HEK293 (cell line): ENCODE results near the gene KCNIP2.

Source experiments
- CTCF ChIA-PET: fragments of 350-600 bp; formaldehyde crosslinking; extraction: SDS; loops from one replicate; lab custom pipeline; 2021; ENCODE audit warnings: antibody characterized with exemption; lab: Yijun Ruan, JAX
- POLR2A ChIA-PET: fragments of 300-600 bp; formaldehyde crosslinking; extraction: SDS; loops from one replicate; lab custom pipeline; 2020; ENCODE audit warnings: antibody characterized with exemption, inconsistent platforms; lab: Yijun Ruan, JAX
- H3K27ac ChIP-seq: fragments of 200-500 bp; sonication (Bioruptor generic); 2 replicates; pipeline ENCODE4 v1.5.1; 2014; ENCODE audit warnings: low read depth, low read length, control low read depth, inconsistent platforms; ENCODE audit errors: extremely low read depth
- H3K36me3 ChIP-seq, 2 experiments: fragments of 200-500 bp in 1 of 2; sonication (Bioruptor generic) in 1 of 2; 1 replicate in 1 of 2; 2 replicates in 1 of 2; pipeline ENCODE4 v1.5.1; 2014 to 2017; ENCODE audit warnings: inconsistent platforms in 2 of 2, low read length in 2 of 2; ENCODE audit not compliant: control insufficient read depth in 2 of 2, insufficient read depth in 1 of 2
- H3K4me1 ChIP-seq: fragments of 200-500 bp; sonication (Bioruptor generic); 2 replicates; pipeline ENCODE4 v1.5.1; 2014; ENCODE audit warnings: mild to moderate bottlenecking, low read length, inconsistent platforms; ENCODE audit not compliant: control insufficient read depth, insufficient read depth
- H3K4me3 ChIP-seq: 2 replicates; pipeline ENCODE4 v1.5.1; 2011; ENCODE audit warnings: low read depth, mild to moderate bottlenecking, control low read depth, low read length, moderate library complexity
- H3K9me3 ChIP-seq: fragments of 200-500 bp; sonication (Bioruptor generic); 2 replicates; pipeline ENCODE4 v1.5.1; 2014; ENCODE audit warnings: low read depth, low read length, inconsistent platforms; ENCODE audit not compliant: control insufficient read depth, insufficient read depth
- AEBP2 ChIP-seq: fragments of 450-650 bp; formaldehyde crosslinking; IDR thresholded peaks from 2 replicates; pipeline ENCODE4 v1.5.1; 2016; ENCODE audit warnings: missing biosample characterization, missing genetic modification characterization, borderline replicate concordance
- ELK4 ChIP-seq: IDR thresholded peaks from 2 replicates; pipeline ENCODE4 v1.6.1; 2011; ENCODE audit warnings: mild to moderate bottlenecking, low read depth, low read length, borderline replicate concordance
- HOXC10 ChIP-seq: sonication (generic); formaldehyde crosslinking; IDR thresholded peaks from 2 replicates; pipeline ENCODE4 v1.8.1; 2023; ENCODE audit warnings: mild to moderate bottlenecking, missing genetic modification reagents
- KLF10 ChIP-seq: fragments of 450-650 bp; IDR thresholded peaks from 2 replicates; pipeline ENCODE4 v1.5.1; 2018; ENCODE audit warnings: missing biosample characterization, mild to moderate bottlenecking, missing genetic modification characterization
- TRIM28 ChIP-seq: IDR thresholded peaks from 2 replicates; pipeline ENCODE4 v1.6.1; 2011; ENCODE audit warnings: low read length, control low read depth, borderline replicate concordance
- ZBTB26 ChIP-seq: fragments of 450-650 bp; formaldehyde crosslinking; optimal IDR thresholded peaks from 2 replicates; pipeline ENCODE3; 2016; ENCODE audit warnings: missing biosample characterization, mild to moderate bottlenecking, missing genetic modification characterization
- ZBTB7A ChIP-seq: fragments of 450-650 bp; formaldehyde crosslinking; IDR thresholded peaks from 2 replicates; pipeline ENCODE4 v1.5.1; 2016; ENCODE audit warnings: low read depth, missing biosample characterization, missing genetic modification characterization
- ZEB2 ChIP-seq: fragments of 450-650 bp; formaldehyde crosslinking; IDR thresholded peaks from 2 replicates; pipeline ENCODE4 v1.5.1; 2016; ENCODE audit warnings: missing biosample characterization, missing genetic modification characterization
- ZNF148 ChIP-seq: fragments of 450-650 bp; formaldehyde crosslinking; IDR thresholded peaks from 2 replicates; pipeline ENCODE4 v1.5.0; 2017; ENCODE audit warnings: missing biosample characterization, missing genetic modification characterization, borderline replicate concordance
- ZNF175 ChIP-seq: fragments of 450-650 bp; formaldehyde crosslinking; IDR thresholded peaks from 2 replicates; pipeline ENCODE4 v1.5.1; 2016; ENCODE audit warnings: missing biosample characterization, missing genetic modification characterization
- ZNF394 ChIP-seq: fragments of 450-650 bp; formaldehyde crosslinking; IDR thresholded peaks from 2 replicates; pipeline ENCODE4 v1.5.1; 2016; ENCODE audit warnings: missing biosample characterization, missing genetic modification characterization, mild to moderate bottlenecking, moderate library complexity, borderline replicate concordance
- ZNF426 ChIP-seq: fragments of 450-650 bp; formaldehyde crosslinking; IDR thresholded peaks from 2 replicates; pipeline ENCODE4 v1.5.1; 2017; ENCODE audit warnings: missing biosample characterization, missing genetic modification characterization, mild to moderate bottlenecking, inconsistent platforms, moderate library complexity
- ZNF596 ChIP-seq: fragments of 450-650 bp; IDR thresholded peaks from 2 replicates; pipeline ENCODE4 v1.5.0; 2018; ENCODE audit warnings: missing biosample characterization, mild to moderate bottlenecking, missing genetic modification characterization, moderate library complexity
- ZNF639 ChIP-seq: fragments of 450-650 bp; formaldehyde crosslinking; IDR thresholded peaks from 2 replicates; pipeline ENCODE4 v1.5.1; 2016; ENCODE audit warnings: missing biosample characterization, missing genetic modification characterization
- ZNF704 ChIP-seq: fragments of 450-650 bp; formaldehyde crosslinking; IDR thresholded peaks from 2 replicates; pipeline ENCODE4 v1.5.1; 2016; ENCODE audit warnings: missing biosample characterization, missing genetic modification characterization

Gene KCNIP2

GRCh38 chr10:101875068-101875688, 31.6 kb upstream of the KCNIP2 start (continued):
- no peak for TF ChIP-seq HOXC10
- TF ChIP-seq ZNF704, result no peak

GRCh38 chr10:101874252-101874651, 30.7 kb upstream of the KCNIP2 start:
- TF ChIP-seq KLF10 (no peak), ZNF148 (tag by site-specific recombination) (no peak), ZNF596 (no peak), ZNF394 (tag by site-specific recombination) (no peak), ZBTB26 (no peak), ZNF639 (tag by site-specific recombination) (no peak), ZNF175 (tag by site-specific recombination) (no peak), TRIM28 (no peak), ZEB2 (tag by site-specific recombination) (no peak), ZBTB7A (tag by site-specific recombination) (no peak), ELK4 (no peak), ZNF426 (tag by site-specific recombination) (no peak), AEBP2 (no peak)
- Histone ChIP-seq H3K9me3 (no peaks in the 10 kb centered on the region), H3K36me3 (no peaks in the 10 kb centered on the region; a peak in 1 of 3 replicates), H3K27ac (no peak overlapping the region), H3K4me3 (no peak overlapping the region), H3K4me1 (no peaks in the 10 kb centered on the region; the same call in 1 of the 2 replicates)
- ChIA-PET CTCF (no interaction called here), POLR2A (no interaction called here)
